K562 (cell line): ENCODE measurements around the gene NUP210. TPM values are rescaled to one million over a fixed set of nuclear protein-coding genes. Genes with fewer than 3 reads are reported as not detected.

Experiments used
- ATAC-seq: fragments of 200-7000 bp; cut with Tn5 transposase; 3 replicates; pipeline ENCODE4 v1.9.1; 2020; ENCODE audit warnings: moderate library complexity
- BruUV-seq: library from RNA; stranded (reverse); fragments of 400-500 nt; replicated peaks from 2 replicates; lab custom pipeline; 2021; lab: Mats Ljungman, UMichigan
- CTCF ChIA-PET: fragments of 300-600 bp; formaldehyde crosslinking; extraction: SDS; loops from one replicate; lab custom pipeline; 2021; ENCODE audit warnings: low intra/inter-chr PET ratio; lab: Yijun Ruan, JAX
- POLR2A ChIA-PET: fragments of 300-600, 350-650 bp; sonication (Branson Sonifier 250); formaldehyde crosslinking; extraction: SDS; loops from one replicate; lab custom pipeline; 2021; ENCODE audit warnings: antibody characterized with exemption, inconsistent platforms; lab: Yijun Ruan, JAX
- DNase-seq, 4 experiments: peaks; one replicate each; pipeline versions ENCODE4 v3.0.0 to v3.0.0-alpha.2; 2011 to 2018; ENCODE audit warnings: low spot score in 3 of 4, mixed read lengths in 3 of 4; ENCODE audit errors: extremely low read depth in 1 of 4
- FAIRE-seq: peaks from 2 replicates; lab custom pipeline; 2011; peaks lifted over from hg19 to GRCh38; lab: Jason Lieb, UNC
- H2AFZ ChIP-seq: 2 replicates; pipeline ENCODE4 v1.6.0; 2011; ENCODE audit warnings: low read depth, low read length, control low read depth, inconsistent platforms
- H3K27ac ChIP-seq: fragments of 200-600 bp; 3 replicates; pipeline ENCODE4 v1.8.0; 2011; ENCODE audit warnings: low read depth, mild to moderate bottlenecking, control low read depth, inconsistent platforms, low read length, moderate library complexity, mixed read lengths; ENCODE audit errors: extremely low read depth
- H3K27me3 ChIP-seq, 2 experiments: fragments of 300-600 bp in 1 of 2; 2 replicates in 1 of 2; 3 replicates in 1 of 2; pipeline versions ENCODE4 v1.6.0 to v1.8.0; 2011; ENCODE audit warnings: inconsistent platforms in 2 of 2, low read length in 2 of 2, mild to moderate bottlenecking in 1 of 2, mixed read lengths in 1 of 2, moderate library complexity in 1 of 2; ENCODE audit not compliant: control insufficient read depth in 2 of 2, insufficient read depth in 2 of 2
- H3K36me3 ChIP-seq: fragments of 300-600 bp; 3 replicates; pipeline ENCODE4 v1.8.0; 2011; ENCODE audit warnings: mild to moderate bottlenecking, low read length, inconsistent platforms; ENCODE audit not compliant: control insufficient read depth, insufficient read depth
- H3K4me1 ChIP-seq, 2 experiments: fragments of 200-600 bp in 1 of 2; replicated peaks in 1 of 2; 2 replicates in 1 of 2; 3 replicates in 1 of 2; pipeline versions ENCODE4 v1.5.1 to v1.8.0; 2011; ENCODE audit warnings: inconsistent platforms in 2 of 2, low read length in 2 of 2, mild to moderate bottlenecking in 1 of 2, mixed read lengths in 1 of 2, moderate library complexity in 1 of 2; ENCODE audit not compliant: control insufficient read depth in 2 of 2, insufficient read depth in 2 of 2
- H3K4me2 ChIP-seq: 2 replicates; pipeline ENCODE4 v1.6.1; 2011; ENCODE audit warnings: low read length, control low read depth, inconsistent platforms, mixed read lengths; ENCODE audit not compliant: insufficient read depth
- H3K4me3 ChIP-seq: fragments of 200-600 bp; sonication (generic), shearing (Covaris generic); 2 replicates; pipeline ENCODE4 v1.5.1; 2016; ENCODE audit warnings: control low read depth, inconsistent platforms
- H3K79me2 ChIP-seq: fragments of 200-600 bp; 3 replicates; pipeline ENCODE4 v1.8.0; 2011; ENCODE audit warnings: low read length, inconsistent platforms; ENCODE audit not compliant: control insufficient read depth, insufficient read depth
- H3K9ac ChIP-seq, 2 experiments: 2 replicates each; pipeline versions ENCODE4 v1.6.0 to v1.6.1; 2011; ENCODE audit warnings: low read depth in 2 of 2, low read length in 2 of 2, control low read depth in 1 of 2, inconsistent platforms in 1 of 2, mild to moderate bottlenecking in 1 of 2, mixed read lengths in 1 of 2; ENCODE audit not compliant: insufficient read depth in 1 of 2
- H3K9me1 ChIP-seq: one replicate; pipeline ENCODE4 v1.6.0; 2011; ENCODE audit warnings: inconsistent platforms, mild to moderate bottlenecking, low read length, moderate library complexity; ENCODE audit not compliant: control insufficient read depth, insufficient read depth
- H3K9me3 ChIP-seq: replicated peaks from 2 replicates; pipeline ENCODE4 v1.5.1; 2011; ENCODE audit warnings: low read depth, low read length, inconsistent platforms; ENCODE audit not compliant: control insufficient read depth, insufficient read depth
- H4K20me1 ChIP-seq: replicated peaks from 2 replicates; pipeline ENCODE4 v1.6.1; 2011; ENCODE audit warnings: low read length, inconsistent platforms, mixed read lengths; ENCODE audit not compliant: control insufficient read depth, insufficient read depth
- CTBP1 ChIP-seq: fragments of 450-650 bp; IDR thresholded peaks from 2 replicates; pipeline ENCODE4 v1.6.1; 2016; ENCODE audit warnings: borderline replicate concordance
- GTF2E2 ChIP-seq: fragments of 200-800 bp; sonication (Bioruptor generic); IDR thresholded peaks from 2 replicates; pipeline ENCODE4 v1.6.1; 2016; ENCODE audit warnings: missing genetic modification characterization, missing compliant biosample characterization
- MTA1 ChIP-seq: fragments of 450-650 bp; IDR thresholded peaks from 2 replicates; pipeline ENCODE4 v1.6.1; 2017; ENCODE audit warnings: borderline replicate concordance
- POLR2H ChIP-seq: IDR thresholded peaks from 2 replicates; pipeline ENCODE4 v1.6.1; 2016; ENCODE audit warnings: missing genetic modification characterization, low read depth, mild to moderate bottlenecking, control low read depth, missing compliant biosample characterization, moderate library complexity
- ZNF174 ChIP-seq: fragments of 250-450 bp; sonication (Bioruptor Pico); IDR thresholded peaks from 2 replicates; pipeline ENCODE4 v1.4.0; 2020; ENCODE audit warnings: mild to moderate bottlenecking
- ZNF212 ChIP-seq: fragments of 450-650 bp; formaldehyde crosslinking; IDR thresholded peaks from 2 replicates; pipeline ENCODE4 v1.4.0; 2020; ENCODE audit warnings: mild to moderate bottlenecking
- WGBS: fragments of 100-300 bp; shearing (Covaris generic); methylation state at CpG from one replicate; pipeline ENCODE4 v1.1.6; 2016; ENCODE audit warnings: low coverage, mixed read lengths; ENCODE audit not compliant: insufficient coverage; ENCODE audit errors: missing lambda C conversion rate; 5-methylcytosine and 5-hydroxymethylcytosine counted together
- in situ Hi-C: fragments of 300-500 bp; cut with MboI; formaldehyde crosslinking; loops from 4 replicates; pipeline ENCODE4 v1.15.0; 2018; ENCODE audit warnings: inconsistent platforms, mixed read lengths
- intact Hi-C: fragments of 100-400 bp; cut with micrococcal nuclease; formaldehyde crosslinking; loops from 2 replicates; pipeline ENCODE4 v1.14.2; 2022
- polyA plus RNA-seq, 8 experiments: library from polyadenylated mRNA; depleted of rRNA in 4 of 8; stranded (reverse) in 5 of 8; unstranded in 3 of 8; fragments of >200 nt; fragmentation: Nextera tagmentation in 2 of 8; fragmentation: Illumina TruSeq in 1 of 8; extraction: Ambion mirVana in 2 of 8; extraction: Trizol in 1 of 8; gene quantifications; 2 replicates each; pipeline versions ENCODE4 v1.2.1 to v1.2.3, GENCODE V29; 2011 to 2014; ENCODE audit warnings: inconsistent platforms in 1 of 8, missing spikeins in 1 of 8
- total RNA-seq, 7 experiments: library from RNA; depleted of rRNA in 6 of 7; stranded (reverse); fragments of >200 nt in 6 of 7; fragmentation: Illumina TruSeq in 2 of 7; extraction: Trizol in 2 of 7; gene quantifications; 2 replicates each; pipeline versions ENCODE4 v1.2.1 to v1.2.3, GENCODE V29; 2011 to 2021; ENCODE audit warnings: low replicate concordance in 1 of 7
- TF ChIP-seq, protein P1 (sequence below): fragments of 450-650 bp; formaldehyde crosslinking; IDR thresholded peaks from 2 replicates; pipeline ENCODE4 v1.4.0; 2022; ENCODE audit warnings: missing genetic modification characterization

The NUP210 gene
- total and polyA plus RNA-seq, 9 of the 15 experiments (the other 6 are each of a cell fraction or from before 2014, with no cell fraction given) = 1.2 to 138 (median 44.0) TPM

GRCh38 chr3:13345772-13346171 lies 74.3 kb downstream of the NUP210 start:
- no peak for FAIRE-seq
- no peaks in the 10 kb centered on the region for H3K9me3 ChIP-seq
- peaks cover 98% of the 10 kb centered on the region for H3K36me3 ChIP-seq
- H3K79me2 ChIP-seq = no peaks in the 10 kb centered on the region
- DNase-seq = no peak
- H3K4me3 ChIP-seq = no peak overlapping the region
- no TSS peak for BruUV-seq
- H3K4me1 ChIP-seq = no peaks in the 10 kb centered on the region
- ATAC-seq = no peak
- ChIA-PET CTCF (no interaction called here), POLR2A (interaction anchor here (0.6 to 3.7 kb wide), 8 partner anchors 8 to 134 kb away, joined by 3 to 20 read pairs (median 4); partner anchors contain the start of gene HDAC11)
- no peak overlapping the region for H3K27ac ChIP-seq
- no peaks in the 10 kb centered on the region for H3K9me1 ChIP-seq
- no peak overlapping the region for H3K9ac ChIP-seq
- no peak overlapping the region for H3K4me2 ChIP-seq
- intact Hi-C loops (no loop called here), in situ Hi-C loops (no loop called here)
- no peaks in the 10 kb centered on the region; the same call in 1 of the 2 replicates for H4K20me1 ChIP-seq
- WGBS = 96% methylated on average over 6 of the region's 6 CpGs
- no peak overlapping the region for H2AFZ ChIP-seq
- no peaks in the 10 kb centered on the region for H3K27me3 ChIP-seq
- TF ChIP-seq, protein P1, sequence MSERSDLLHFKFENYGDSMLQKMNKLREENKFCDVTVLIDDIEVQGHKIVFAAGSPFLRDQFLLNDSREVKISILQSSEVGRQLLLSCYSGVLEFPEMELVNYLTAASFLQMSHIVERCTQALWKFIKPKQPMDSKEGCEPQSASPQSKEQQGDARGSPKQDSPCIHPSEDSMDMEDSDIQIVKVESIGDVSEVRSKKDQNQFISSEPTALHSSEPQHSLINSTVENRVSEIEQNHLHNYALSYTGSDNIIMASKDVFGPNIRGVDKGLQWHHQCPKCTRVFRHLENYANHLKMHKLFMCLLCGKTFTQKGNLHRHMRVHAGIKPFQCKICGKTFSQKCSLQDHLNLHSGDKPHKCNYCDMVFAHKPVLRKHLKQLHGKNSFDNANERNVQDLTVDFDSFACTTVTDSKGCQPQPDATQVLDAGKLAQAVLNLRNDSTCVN = no peak
- TF ChIP-seq POLR2H (tag) (no peak), ZNF174 (no peak), CTBP1 (no peak), GTF2E2 (tag) (no peak), ZNF212 (CRISPR knock-in tag) (no peak), MTA1 (no peak)
